ENCODE data around the gene SHROOM3. TPM values are rescaled to one million over a fixed set of nuclear protein-coding genes. Genes with fewer than 3 reads are reported as not detected.

SHROOM3 gene
- total and polyA plus RNA-seq, 2 experiments from 2014 or later, result 11.3 to 73.5 TPM

DNA sequence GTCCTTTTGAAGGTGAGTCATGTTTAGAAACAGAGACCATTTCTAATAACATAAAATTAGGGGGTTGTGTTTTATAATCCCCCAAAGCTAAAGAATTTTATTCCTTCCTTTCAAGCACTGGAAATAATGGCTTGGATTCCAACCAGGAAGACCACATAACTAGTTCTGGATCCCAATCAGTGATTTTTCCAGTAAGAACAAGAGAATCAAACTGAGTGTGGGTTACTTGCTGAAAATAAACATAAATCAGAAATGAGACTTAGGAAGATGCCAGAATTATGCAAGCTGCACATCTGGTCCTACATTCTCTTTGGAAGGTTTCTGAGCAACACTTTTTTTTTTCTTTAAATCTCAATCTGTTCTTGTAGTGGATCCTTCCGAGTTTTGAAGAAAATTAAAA, 386.6 kb downstream of the SHROOM3 start:
- H3K27me3 Mint-ChIP-seq (ENCODE audit: insufficient read depth, low read depth, poor library complexity), result no peaks in the 10 kb centered on the region
- Histone ChIP-seq H3K4me2 (no peak overlapping the region), H3K27ac (ENCODE audit: low read depth) (no peak overlapping the region), H2AFZ (no peak overlapping the region), H3K9me2 (ENCODE audit: insufficient read depth) (peaks cover 17% of the 10 kb centered on the region; the same call in 1 of the 2 replicates), H3K4me1 (ENCODE audit: insufficient read depth) (no peaks in the 10 kb centered on the region), H4K20me1 (replicated peaks; ENCODE audit: insufficient read depth) (no peaks in the 10 kb centered on the region), H3K4me3 (no peak overlapping the region), H3F3A (replicated peaks; ENCODE audit: low read depth) (no peaks in the 10 kb centered on the region), H3K27me3 (ENCODE audit: insufficient read depth) (no peaks in the 10 kb centered on the region), H3K79me2 (replicated peaks; ENCODE audit: insufficient read depth) (no peaks in the 10 kb centered on the region), H3K36me3 (ENCODE audit: insufficient read depth) (no peaks in the 10 kb centered on the region)
- ATAC-seq, result no peak
- no peak for DNase-seq (ENCODE audit: low spot score)
- H3K9me3 Mint-ChIP-seq, result no peaks in the 10 kb centered on the region
- TF ChIP-seq, protein P1, sequence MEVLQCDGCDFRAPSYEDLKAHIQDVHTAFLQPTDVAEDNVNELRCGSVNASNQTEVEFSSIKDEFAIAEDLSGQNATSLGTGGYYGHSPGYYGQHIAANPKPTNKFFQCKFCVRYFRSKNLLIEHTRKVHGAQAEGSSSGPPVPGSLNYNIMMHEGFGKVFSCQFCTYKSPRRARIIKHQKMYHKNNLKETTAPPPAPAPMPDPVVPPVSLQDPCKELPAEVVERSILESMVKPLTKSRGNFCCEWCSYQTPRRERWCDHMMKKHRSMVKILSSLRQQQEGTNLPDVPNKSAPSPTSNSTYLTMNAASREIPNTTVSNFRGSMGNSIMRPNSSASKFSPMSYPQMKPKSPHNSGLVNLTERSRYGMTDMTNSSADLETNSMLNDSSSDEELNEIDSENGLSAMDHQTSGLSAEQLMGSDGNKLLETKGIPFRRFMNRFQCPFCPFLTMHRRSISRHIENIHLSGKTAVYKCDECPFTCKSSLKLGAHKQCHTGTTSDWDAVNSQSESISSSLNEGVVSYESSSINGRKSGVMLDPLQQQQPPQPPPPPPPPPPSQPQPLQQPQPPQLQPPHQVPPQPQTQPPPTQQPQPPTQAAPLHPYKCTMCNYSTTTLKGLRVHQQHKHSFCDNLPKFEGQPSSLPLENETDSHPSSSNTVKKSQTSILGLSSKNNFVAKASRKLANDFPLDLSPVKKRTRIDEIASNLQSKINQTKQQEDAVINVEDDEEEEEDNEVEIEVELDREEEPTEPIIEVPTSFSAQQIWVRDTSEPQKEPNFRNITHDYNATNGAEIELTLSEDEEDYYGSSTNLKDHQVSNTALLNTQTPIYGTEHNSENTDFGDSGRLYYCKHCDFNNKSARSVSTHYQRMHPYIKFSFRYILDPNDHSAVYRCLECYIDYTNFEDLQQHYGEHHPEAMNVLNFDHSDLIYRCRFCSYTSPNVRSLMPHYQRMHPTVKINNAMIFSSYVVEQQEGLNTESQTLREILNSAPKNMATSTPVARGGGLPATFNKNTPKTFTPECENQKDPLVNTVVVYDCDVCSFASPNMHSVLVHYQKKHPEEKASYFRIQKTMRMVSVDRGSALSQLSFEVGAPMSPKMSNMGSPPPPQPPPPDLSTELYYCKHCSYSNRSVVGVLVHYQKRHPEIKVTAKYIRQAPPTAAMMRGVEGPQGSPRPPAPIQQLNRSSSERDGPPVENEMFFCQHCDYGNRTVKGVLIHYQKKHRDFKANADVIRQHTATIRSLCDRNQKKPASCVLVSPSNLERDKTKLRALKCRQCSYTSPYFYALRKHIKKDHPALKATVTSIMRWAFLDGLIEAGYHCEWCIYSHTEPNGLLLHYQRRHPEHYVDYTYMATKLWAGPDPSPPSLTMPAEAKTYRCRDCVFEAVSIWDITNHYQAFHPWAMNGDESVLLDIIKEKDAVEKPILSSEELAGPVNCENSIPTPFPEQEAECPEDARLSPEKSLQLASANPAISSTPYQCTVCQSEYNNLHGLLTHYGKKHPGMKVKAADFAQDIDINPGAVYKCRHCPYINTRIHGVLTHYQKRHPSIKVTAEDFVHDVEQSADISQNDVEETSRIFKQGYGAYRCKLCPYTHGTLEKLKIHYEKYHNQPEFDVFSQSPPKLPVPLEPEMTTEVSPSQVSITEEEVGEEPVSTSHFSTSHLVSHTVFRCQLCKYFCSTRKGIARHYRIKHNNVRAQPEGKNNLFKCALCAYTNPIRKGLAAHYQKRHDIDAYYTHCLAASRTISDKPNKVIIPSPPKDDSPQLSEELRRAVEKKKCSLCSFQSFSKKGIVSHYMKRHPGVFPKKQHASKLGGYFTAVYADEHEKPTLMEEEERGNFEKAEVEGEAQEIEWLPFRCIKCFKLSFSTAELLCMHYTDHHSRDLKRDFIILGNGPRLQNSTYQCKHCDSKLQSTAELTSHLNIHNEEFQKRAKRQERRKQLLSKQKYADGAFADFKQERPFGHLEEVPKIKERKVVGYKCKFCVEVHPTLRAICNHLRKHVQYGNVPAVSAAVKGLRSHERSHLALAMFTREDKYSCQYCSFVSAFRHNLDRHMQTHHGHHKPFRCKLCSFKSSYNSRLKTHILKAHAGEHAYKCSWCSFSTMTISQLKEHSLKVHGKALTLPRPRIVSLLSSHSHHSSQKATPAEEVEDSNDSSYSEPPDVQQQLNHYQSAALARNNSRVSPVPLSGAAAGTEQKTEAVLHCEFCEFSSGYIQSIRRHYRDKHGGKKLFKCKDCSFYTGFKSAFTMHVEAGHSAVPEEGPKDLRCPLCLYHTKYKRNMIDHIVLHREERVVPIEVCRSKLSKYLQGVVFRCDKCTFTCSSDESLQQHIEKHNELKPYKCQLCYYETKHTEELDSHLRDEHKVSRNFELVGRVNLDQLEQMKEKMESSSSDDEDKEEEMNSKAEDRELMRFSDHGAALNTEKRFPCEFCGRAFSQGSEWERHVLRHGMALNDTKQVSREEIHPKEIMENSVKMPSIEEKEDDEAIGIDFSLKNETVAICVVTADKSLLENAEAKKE (CRISPR knock-in tag; IDR thresholded peaks at IDR 0.05), result no peak
- TF ChIP-seq EZH2 (IDR thresholded peaks at IDR 0.05; ENCODE audit: low read depth, unreplicated experiment), result no peak
- no peaks in the 10 kb centered on the region for H3K36me3 Mint-ChIP-seq (ENCODE audit: low read depth)
- H3K4me3 Mint-ChIP-seq, result no peak overlapping the region
- no peak overlapping the region for H3K27ac Mint-ChIP-seq
- no peaks in the 10 kb centered on the region; the same call in 2 of the 3 replicates for H3K4me1 Mint-ChIP-seq

DNA sequence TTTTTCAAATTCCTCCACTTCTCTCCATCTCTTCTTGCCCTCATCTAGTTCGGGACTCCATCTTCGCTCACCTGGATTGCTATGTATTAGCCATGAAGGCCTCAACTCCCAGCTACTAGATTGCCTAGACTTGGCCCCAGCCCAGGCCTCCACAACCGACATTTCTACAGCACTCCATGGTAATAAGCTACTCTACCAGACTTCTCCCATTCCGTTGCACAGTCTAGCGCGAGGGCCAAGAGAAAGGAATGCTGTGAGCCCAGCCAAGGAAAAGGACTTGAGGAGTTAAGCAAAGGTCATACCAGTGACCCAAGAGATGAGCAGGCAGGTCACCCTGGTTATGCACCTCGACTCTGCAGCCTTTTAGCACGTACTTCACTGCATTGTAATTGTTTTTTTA, 387.3 kb downstream of the SHROOM3 start:
- Mint-ChIP-seq H3K4me3 (no peak overlapping the region), H3K36me3 (ENCODE audit: low read depth) (no peaks in the 10 kb centered on the region), H3K9me3 (no peaks in the 10 kb centered on the region), H3K4me1 (no peaks in the 10 kb centered on the region; the same call in 2 of the 3 replicates), H3K27ac (no peak overlapping the region), H3K27me3 (ENCODE audit: insufficient read depth, low read depth, poor library complexity) (no peaks in the 10 kb centered on the region)
- no peak overlapping the region for H3K27ac ChIP-seq (ENCODE audit: low read depth)
- no peaks in the 10 kb centered on the region for H3K4me1 ChIP-seq (ENCODE audit: insufficient read depth)
- ATAC-seq (no peak), DNase-seq (ENCODE audit: low spot score) (no peak)
- no peak overlapping the region for H2AFZ ChIP-seq
- H4K20me1 ChIP-seq (replicated peaks; ENCODE audit: insufficient read depth), result no peaks in the 10 kb centered on the region
- no peak overlapping the region for H3K4me3 ChIP-seq
- no peaks in the 10 kb centered on the region for H3K27me3 ChIP-seq (ENCODE audit: insufficient read depth)
- H3K4me2 ChIP-seq, result no peak overlapping the region
- no peaks in the 10 kb centered on the region for H3K79me2 ChIP-seq (replicated peaks; ENCODE audit: insufficient read depth)
- H3K9me2 ChIP-seq (ENCODE audit: insufficient read depth), result peaks cover 17% of the 10 kb centered on the region; the same call in 1 of the 2 replicates
- TF ChIP-seq POLR2AphosphoS5 (IDR thresholded peaks at IDR 0.05; ENCODE audit: low read depth), result no peak
- TF ChIP-seq, protein P2, sequence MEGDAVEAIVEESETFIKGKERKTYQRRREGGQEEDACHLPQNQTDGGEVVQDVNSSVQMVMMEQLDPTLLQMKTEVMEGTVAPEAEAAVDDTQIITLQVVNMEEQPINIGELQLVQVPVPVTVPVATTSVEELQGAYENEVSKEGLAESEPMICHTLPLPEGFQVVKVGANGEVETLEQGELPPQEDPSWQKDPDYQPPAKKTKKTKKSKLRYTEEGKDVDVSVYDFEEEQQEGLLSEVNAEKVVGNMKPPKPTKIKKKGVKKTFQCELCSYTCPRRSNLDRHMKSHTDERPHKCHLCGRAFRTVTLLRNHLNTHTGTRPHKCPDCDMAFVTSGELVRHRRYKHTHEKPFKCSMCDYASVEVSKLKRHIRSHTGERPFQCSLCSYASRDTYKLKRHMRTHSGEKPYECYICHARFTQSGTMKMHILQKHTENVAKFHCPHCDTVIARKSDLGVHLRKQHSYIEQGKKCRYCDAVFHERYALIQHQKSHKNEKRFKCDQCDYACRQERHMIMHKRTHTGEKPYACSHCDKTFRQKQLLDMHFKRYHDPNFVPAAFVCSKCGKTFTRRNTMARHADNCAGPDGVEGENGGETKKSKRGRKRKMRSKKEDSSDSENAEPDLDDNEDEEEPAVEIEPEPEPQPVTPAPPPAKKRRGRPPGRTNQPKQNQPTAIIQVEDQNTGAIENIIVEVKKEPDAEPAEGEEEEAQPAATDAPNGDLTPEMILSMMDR (conservative IDR thresholded peaks at IDR 0.05; ENCODE audit: low read depth in 2 of 2), result no peak
- no peak for TF ChIP-seq EZH2phosphoT487 (IDR thresholded peaks at IDR 0.05; ENCODE audit: unreplicated experiment)
- TF ChIP-seq CREB1 (CRISPR knock-in tag; IDR thresholded peaks at IDR 0.05; ENCODE audit: low read depth), result no peak
- TF ChIP-seq, protein P3, sequence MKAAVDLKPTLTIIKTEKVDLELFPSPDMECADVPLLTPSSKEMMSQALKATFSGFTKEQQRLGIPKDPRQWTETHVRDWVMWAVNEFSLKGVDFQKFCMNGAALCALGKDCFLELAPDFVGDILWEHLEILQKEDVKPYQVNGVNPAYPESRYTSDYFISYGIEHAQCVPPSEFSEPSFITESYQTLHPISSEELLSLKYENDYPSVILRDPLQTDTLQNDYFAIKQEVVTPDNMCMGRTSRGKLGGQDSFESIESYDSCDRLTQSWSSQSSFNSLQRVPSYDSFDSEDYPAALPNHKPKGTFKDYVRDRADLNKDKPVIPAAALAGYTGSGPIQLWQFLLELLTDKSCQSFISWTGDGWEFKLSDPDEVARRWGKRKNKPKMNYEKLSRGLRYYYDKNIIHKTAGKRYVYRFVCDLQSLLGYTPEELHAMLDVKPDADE (IDR thresholded peaks at IDR 0.05), result no peak
- TF ChIP-seq JUNB (IDR thresholded peaks at IDR 0.05; ENCODE audit: unreplicated experiment), result no peak
- H3K36me3 ChIP-seq (ENCODE audit: insufficient read depth), result no peaks in the 10 kb centered on the region
- no peaks in the 10 kb centered on the region for H3F3A ChIP-seq (replicated peaks; ENCODE audit: low read depth)

All from GM23338 (cell line).